Measurements from ENCODE around the gene NALF2.
A peak's percentile ranks its signal among the peaks of the same experiment; 100 is the strongest.

NALF2 gene

GRCh38 chrX:69530306-69530705, 26.2 kb downstream of the NALF2 start:
- DNase-seq: no peak

- no peak for DNase-seq
These were observed 27.1 kb downstream of the NALF2 start for GRCh38 chrX:69531031-69531755.

GRCh38 chrX:69535661-69536060, 31.5 kb downstream of the NALF2 start:
- peak in 2 of 3 experiments; percentile 30 to 31 for DNase-seq

GRCh38 chrX:69538321-69538876, 34.3 kb downstream of the NALF2 start:
- peak; percentile 13 to 59 (median 22) for DNase-seq

GRCh38 chrX:69539437-69539836, 35.3 kb downstream of the NALF2 start:
- DNase-seq: no peak

- no peak for DNase-seq
These were observed 37.8 kb downstream of the NALF2 start for GRCh38 chrX:69541956-69542355.

GRCh38 chrX:69543572-69543971, 39.4 kb downstream of the NALF2 start:
- peak in 1 of 3 experiments; percentile 30 for DNase-seq

GRCh38 chrX:69546417-69546816, 42.3 kb downstream of the NALF2 start:
- DNase-seq: no peak

- DNase-seq: no peak
These were observed 42.9 kb downstream of the NALF2 start for GRCh38 chrX:69546978-69547377.

GRCh38 chrX:69551421-69552009, 47.4 kb downstream of the NALF2 start:
- no peak for DNase-seq

- DNase-seq: no peak
These were observed 48.4 kb downstream of the NALF2 start for GRCh38 chrX:69552512-69552911.
